EH (cell line): ENCODE measurements around the gene DPP9.
"Not testable (repeated sequence)": the region's sequence is repeated elsewhere in the genome, so short reads cannot be mapped to it uniquely, and the experiment has no call there.

Source experiments
- DNase-seq: peaks from one replicate; pipeline ENCODE4 v3.0.0-alpha.2; 2015; ENCODE audit warnings: low read depth

Gene DPP9

DNA sequence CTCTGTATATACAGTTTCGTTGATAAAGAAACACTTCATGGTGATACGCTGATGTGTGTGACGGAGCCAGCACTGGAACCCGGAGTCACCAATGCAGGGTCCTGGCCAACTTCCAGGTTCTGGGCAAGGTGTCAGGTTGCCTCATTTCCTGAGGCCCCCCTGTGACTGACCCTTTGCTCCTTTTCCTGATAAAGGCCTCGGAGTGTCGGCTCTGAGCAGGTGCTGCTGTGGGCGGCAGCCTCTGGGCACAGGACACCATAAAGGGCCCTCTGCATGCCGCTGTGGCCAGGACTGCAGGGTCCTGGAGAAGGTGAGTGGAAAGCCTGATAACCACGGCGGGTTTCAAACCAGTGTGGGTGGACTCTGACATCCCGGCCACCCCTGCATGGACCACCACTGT is 36.2 kb downstream of the DPP9 start:
- DNase-seq: no peak

DNA sequence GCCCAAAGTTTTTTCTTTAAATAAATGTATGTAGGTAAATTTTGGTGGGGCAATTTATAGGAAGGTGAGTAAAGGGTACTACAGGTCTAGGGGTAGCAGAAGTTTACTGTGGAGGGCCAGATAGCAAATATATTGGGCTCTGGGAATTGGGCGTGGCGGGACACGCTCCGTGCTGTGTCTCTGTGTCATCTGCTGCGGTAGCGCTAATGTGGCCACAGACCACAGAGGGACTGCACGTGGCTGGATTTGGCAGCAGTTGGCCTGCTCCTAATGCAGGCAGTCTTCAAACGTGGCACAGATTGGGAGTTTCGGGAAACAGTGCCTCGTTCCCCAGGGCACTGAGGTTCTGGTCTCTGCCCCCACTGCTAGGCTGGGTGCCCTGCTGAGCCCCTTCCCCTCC is 36.9 kb downstream of the DPP9 start:
- DNase-seq: no peak

DNA sequence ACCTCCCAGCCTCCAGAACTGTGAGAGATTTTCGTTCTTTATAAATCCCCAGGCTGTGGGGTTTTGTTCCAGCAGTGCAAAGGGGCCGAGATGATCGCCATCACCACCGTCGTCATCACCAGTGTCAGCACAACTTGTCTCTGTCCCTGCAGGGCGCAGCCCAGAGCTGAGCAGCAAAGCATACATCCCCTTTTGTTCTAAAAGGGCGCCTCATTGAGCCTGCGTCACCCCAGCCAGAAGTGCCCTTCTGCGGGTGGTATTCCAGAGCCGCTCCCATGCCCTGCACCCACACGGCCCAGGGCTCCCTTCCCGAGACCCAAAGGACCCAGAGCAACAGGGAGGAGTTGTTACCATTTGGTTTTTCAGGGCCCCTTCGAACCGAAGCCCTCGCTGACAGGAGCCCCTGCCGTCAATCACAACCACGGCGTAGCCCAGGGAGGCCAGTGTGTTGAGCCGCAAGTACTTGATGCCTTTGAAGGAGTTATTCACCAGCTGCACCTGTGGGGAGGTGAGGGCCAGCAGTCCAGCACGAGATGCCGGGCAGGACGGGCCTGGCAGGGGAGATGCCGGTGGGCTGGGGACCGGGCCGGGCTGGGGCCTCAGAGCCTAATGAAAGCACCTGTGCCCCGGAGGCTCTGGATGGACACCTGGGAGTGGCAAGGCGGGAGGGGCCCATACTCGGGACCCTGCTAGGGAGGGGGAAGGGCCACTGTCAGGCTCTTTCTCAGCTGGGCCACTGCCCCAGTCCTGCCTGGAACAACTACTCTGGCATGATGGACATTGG is 39.1 kb downstream of the DPP9 start:
- DNase-seq: no peak

DNA sequence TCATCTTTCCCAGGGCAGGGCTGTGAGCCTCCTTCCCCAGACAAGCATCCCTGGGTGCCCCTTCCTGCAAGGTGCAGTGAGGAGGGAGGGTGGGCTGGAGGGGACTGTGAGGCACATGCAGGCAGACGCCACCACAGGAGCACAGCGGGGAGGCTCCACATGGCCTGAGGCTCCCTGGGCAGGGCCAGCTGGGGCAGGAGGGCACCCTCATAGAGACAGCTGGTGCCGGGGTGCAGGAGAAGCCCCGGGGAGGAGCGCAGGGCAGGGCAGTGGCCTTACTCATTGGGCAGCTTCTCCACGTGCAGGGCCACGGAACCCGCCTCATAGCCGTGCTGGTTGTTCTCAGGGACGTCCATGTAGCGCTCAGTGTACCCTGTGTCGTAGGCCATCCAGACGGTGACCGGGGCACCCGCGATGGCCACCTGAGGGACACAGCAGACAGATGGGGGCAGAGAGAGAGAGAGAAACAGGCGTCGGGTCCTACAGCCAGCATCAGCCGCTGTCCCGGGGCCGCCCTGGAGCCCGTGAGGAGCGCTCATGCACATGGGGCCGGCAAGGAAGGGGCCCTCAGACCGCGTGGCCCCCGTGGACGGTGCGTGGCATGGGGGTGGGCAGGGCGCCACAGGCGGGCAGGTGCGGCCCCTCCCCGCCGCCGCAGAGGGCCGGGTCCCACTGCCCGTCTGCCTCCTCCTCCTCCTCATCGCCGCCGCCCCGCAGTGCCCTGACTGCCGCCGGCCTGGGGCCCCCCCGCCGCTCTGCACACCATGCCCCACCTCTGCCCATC is 41.0 kb downstream of the DPP9 start:
- no peak for DNase-seq

DNA sequence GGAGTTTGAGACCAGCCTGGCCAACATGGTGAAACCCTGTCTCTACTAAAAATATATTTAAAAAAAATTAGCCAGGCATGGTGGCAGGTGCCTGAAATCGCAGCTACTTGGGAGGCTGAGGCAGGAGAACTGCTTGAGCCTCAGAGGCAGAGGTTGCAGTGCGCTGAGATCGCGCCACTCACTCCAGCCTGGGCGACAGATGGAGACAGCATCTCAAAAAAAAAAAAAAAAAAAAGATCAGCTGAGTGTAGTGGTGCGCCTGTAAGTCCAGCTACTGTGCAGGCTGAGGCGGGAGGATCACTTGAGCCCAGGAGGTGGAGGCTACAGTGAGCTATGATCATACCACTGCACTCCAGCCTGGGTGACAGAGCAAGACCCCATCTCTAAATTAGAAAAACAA is 43.6 kb downstream of the DPP9 start:
- not testable (repeated sequence) for DNase-seq

DNA sequence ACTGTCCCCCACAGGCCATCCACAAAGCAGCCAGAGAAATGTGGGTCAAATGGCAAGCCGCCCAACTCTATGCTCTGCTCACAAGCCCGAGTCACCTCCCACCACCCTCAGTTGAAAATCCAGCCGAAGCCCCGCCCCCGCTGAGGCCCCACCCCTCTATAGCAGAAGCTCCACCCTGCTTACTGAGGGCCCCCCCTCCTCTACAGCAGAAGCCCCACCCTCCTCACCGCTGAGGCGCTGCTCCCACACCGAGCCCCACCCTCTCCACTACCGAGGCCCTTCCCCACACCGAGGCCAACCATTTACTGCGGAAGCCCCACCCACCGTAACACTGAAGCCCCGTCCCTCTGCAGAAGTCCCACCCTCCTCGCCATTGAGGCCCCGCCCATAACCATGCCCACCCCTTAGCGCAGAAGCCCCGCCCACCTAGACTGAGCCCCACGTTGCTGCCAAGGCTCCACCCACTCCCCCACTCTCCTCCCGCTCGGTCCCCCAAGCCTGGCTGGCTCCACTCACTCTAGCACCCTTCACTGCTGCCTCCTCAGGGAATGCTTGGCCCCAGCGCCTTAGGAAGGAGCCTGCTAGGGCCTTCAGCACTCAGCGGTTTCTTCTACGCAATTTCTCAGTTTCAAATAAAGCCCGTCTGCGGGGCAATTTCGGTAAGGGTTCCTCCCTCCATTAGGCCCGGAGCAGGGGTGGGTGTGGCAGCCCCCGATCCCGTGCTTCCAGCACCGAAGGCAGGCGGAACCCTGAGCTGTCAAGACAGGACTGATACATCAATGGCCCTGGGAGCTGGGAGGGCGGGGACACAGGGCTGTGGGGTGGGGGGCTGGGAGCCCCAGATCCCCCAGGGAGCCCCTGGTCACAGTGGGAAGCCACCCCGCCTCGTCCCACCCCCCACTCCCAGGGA is 44.5 kb downstream of the DPP9 start:
- peak; percentile 16 for DNase-seq

DNA sequence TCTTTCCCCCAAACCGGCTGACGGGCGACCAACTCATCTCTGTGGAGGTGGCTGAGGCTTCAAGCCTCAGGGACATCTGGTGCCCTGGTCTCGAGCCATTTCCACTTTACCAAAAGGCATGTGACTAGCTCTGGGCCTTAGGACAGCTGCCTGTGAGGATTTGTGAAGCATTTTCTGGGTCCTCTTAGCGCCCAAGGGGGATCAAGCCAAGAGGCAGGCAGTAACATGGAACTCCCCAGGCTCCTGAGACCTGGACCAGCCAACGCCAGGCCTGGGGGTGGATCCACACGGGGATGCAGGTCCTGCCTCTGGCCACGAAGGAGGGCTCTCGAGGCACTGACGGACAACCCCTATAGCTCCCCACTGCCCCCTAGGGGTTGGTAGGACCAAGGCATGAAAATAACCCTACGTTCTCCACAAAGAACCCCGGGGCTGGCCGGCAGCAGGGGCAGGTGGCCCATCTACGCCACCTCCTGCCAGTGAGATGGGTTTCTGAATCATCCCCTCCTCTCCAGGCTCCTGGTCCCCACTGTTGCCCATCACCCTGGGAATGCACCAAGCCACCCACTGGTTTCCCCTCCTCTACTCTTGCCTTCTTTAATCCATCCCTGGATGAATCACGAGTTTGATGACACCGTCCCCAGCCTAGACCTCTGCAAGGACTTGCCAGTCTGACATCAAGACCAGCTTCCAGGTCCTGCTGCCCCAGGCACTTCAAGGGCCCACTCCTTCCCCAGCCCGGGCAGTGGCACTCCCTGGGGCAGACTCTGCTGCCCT is 46.5 kb downstream of the DPP9 start:
- peak; percentile 48 for DNase-seq

DNA sequence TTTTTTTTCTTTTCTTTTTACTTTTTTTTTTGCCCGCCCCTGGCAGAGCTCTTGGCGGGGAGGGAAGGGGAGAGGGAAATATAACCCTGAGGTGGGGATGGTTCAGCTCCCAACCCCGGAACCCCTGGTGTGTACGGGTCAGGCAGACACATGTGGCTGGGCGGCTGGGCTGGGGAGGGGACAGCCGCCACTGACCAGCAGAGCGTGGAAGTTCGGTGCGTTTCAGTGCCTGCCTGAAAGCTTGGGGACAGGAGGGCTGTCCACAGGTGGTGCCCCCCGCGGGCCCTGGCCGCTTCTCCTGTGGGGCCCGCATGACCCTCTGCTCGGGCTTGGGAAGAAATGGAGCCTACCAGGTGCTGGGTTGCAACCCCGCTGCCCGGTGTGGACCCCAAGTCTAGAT is 48.3 kb downstream of the DPP9 start:
- no peak for DNase-seq

DNA sequence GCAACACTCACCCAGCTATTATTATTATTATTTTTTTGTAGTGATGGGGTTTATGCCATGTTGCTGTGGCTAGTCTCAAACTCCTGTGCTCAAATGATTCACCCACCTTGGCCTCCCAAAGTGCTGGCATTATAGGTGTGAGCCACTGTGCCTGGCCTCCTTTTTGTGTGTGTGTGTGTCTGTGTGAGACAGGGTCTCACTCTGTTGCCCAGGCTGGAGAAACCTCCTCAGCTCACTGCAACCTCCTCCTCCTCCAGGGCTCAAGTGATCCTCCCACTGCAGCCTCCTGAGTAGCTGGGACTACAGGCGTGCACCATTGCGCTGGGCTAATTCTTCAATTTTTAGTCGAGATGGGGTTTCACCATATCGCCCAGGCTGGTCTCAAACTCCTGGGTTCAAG is 49.9 kb downstream of the DPP9 start:
- DNase-seq: no peak

DNA sequence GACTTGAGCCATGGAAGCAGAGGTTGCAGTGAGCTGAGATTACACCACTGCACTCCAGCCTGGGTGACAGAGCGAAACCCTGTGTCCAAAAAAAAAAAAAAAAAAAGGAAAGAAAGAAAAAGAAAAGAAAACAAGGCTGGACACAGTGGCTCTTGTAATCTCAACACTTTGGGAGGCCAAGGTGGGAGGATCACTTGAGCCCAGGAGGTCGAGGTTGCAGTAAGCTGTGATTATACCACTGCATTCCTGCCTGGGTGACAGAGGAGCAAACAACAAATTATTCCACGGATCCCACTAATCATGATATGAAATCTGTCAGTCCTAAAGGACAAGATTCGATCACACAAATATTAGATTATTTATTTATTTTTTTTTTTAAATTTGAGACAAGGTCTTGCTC is 50.4 kb downstream of the DPP9 start:
- no peak for DNase-seq

DNA sequence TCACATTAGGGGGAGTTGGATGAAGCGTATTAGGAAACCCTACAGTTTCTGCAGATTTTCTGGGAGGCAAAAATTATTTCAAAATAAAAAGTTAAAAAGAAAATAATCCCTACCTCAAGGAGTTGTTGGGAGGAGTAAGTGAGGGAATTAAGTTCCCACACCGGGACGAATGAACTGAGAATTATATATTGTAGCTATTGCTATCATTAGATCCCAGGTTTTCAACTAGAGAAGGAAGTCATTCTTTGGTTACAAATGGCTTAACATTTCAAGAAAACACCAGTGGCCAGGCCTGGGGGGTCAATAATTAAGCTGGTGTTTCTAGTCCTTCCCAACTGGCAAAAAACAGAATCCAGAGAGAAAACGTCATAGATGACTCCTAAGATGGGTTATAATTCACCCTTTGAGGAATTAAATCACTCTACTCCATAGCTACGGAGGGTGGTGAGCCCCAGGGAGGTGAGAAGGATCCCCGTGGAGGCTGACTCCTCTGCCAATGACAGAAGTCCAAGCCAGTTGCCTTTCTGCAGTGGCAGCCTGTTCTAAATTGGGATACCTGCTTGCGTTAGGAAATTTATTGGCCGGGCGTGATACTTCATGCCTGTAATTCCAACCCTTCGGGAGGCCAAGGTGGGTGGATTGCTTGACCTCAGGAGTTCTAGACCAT is 52.3 kb downstream of the DPP9 start:
- no peak for DNase-seq

DNA sequence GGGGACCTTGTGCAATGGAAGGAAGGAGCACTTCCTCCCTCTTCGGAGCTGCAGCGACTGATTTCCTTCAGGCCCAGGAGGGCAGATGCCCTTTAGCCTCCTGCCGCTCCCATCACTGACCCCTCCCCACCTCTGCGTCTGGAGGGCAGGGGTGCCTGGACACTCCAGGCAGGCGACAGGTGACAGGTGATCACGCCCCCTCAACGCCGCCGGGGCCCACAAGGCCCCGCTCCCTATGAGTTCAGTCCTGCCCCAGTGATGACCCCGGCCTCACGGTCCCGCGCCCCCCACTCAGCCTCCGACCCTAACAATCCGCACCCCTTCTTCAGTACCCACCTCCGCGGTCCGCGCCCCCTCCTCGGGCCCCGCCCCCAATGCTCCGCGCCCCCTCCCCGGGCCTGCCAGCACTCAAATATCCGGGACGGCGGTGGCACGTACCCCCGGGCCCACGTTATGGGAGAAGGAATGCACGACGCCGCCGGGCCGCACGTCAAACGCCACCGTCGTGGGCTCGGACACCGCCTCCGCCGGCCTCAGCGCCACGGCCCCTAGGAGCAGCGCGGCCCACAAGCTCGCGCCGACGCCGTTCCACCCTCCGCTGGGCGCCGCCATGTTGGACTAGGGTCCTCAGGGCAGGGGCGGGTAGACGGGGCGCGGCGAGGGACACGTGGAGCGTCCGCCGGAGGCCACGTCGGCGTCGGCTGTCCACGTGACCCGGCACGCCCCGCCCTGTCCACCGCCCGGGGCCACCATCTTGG is 53.7 kb downstream of the DPP9 start, which contains the start of gene MYDGF:
Gene MYDGF, minus strand, starts transcription at position 620 of the 758 bp plus-strand sequence. Its CDS starts 8 bp downstream, at position 612.
- peak; percentile 90 for DNase-seq

DNA sequence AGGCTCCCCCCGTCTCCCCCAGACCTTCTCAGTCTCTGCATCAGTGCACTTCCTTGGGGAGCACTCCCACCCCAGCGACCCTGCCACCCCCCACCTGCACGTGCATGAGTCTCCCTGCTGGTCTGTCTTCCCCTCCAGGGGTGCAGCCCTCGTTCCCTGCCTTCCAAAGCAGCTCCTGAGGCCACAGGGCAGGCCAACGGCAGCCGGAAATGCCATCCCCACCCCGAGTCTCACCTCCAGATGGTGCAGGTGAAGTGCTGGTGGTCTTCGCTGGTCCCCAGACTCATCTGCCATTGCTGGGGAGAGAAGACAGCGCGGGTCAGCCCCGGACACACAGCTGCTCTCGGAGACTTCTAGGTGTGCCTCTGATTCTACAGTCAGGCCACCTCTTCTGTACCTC is 59.0 kb downstream of the DPP9 start:
- DNase-seq: no peak

DNA sequence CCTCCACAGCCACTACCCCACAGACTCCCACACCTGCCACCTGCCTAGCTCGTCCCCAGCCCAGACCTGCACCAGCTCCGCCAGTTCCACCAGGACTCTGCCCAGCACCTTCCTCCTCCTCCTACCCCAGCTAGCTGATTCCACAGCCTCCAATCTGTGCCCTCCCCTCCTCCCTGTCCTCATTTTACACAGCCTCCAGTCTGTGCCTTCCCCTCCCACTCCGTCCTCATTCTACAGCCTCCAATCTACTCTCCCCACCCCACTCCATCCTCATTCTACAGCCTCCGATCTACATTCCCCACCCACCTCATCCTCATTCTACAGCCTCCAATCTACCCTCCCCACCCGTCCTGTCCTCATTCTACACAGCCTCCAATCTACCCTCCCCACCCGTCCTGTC is 60.8 kb downstream of the DPP9 start:
- no peak for DNase-seq

DNA sequence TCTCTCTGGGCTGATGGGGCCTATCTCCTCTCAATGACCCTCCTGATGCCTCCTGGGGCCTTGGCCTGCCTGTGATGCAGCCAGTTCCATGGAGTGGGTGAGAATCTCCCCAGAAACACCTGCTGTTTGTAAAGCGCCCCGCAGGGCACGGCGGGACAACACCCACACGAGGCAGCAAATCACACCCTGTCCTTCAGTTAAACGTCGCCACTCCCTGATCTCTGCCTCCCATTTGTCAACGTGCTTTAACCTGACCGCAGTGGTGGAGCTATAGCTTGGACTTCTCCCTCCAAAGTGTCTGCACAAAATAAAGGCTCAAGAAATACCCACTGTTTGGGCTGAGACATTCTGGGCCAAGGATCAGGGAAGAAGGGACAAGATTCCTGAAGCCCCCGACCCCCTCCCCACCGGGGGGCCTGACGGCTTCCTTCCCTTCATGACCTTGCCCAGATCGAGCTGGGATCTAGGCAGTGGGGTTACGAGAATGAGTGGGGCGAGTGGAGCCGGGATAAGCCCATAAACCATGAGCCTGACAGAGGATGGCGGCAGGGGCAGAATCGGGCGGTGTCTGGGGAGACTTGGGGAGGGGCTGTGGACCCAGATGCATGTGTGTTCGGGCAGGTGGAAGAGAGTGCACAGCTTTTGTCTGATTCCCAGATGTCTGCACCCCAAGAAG is 61.5 kb downstream of the DPP9 start:
- no peak for DNase-seq

DNA sequence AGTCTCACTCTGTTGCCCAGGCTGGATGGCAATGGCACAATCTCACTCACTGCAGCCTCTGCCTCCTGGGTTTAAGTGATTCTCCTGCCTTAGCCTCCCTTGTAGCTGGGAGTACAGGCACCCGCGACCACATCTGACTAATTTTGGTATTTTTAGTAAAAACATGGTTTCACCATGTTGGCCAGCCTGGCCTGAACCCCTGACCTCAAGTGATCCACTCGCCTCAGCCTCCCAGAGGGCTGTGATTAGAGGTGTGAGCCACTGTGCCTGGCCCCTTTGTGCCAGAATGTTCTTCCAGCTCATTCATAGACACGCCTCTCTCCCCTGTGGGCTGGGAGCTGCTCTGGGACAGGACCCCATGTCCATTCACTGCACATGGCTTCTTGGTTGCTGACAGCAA is 62.6 kb downstream of the DPP9 start:
- DNase-seq: peak; percentile 22

DNA sequence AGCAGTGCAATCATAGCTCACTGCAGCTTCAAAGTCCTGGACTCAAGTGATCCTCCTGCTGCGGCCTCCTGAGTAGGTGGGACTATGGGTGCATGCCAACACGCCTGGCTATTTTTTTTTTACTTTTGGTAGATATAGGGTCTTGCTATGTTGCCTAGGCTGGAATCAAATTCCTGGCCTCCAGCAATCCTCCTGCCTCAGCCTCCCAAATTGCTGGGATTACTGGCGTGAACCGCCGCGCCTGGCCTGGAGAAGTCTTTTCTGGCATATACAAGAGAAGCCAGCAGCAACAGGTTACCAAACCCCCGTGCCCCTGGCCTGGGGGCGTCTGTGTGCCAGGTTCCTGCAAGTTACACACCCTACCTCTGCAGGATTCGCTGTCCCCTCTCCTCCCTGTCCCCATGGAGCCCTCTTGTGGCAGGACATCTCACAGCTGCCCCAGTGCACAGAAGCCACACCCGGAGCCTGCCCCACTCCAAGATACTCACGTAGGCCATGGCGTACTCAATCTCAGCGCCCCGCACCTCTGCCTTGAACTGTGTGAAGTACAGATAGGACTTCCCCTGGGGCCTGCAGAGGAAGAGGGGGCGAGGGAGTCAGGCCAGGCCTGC is 63.4 kb downstream of the DPP9 start:
- DNase-seq: peak; percentile 24

DNA sequence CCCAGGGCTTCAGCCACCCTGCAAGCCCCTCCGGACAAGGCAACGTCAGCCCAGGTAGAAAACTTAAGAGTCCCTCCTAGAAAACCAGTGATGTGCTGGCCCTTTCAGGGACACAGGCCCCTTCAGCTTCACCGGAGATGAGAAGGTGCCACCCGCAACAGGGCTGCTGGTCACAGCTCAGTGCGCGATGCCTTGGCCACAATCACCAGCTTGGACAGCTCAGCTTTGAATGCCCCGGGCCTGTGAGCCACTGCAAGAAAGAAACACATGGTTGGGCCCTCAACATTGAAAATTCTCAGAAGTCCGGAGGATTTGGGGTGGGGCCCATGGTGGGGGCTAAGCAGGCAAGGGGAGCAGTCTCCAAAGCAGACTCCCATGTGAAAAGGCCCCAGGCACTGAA is 65.8 kb downstream of the DPP9 start:
- DNase-seq: no peak

DNA sequence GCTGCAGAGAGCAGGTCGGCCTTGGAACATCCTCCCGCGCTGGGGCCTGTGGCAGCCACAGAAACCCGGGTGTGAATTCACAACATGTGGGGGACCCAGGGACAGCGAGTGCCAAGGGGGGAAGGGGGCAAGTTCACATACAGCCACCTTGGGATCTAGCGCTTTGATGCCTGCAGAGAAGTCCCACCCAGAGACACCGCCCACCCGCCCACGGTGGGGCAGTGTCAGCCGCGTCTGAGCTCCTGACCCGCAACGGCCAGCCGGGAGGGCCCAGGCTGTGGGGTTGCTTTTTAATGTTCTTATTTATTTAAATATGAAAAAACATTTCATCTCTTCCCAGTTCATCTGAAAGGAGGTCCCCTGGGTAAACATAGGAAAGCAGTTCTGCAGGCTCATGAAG is 66.4 kb downstream of the DPP9 start:
- DNase-seq: no peak
